ENCODE measurements around the gene SH3PXD2A.

GRCh38 chr10:103620891-103621782, 234.2 kb downstream of the SH3PXD2A start:
- TF ChIP-seq CTCF (conservative IDR thresholded peaks at IDR 0.05) (no peak), ZFX (IDR thresholded peaks at IDR 0.05) (no peak)

Measured in C4-2B (cell line).